Measurements from ENCODE around the gene ADM2.
A peak's percentile ranks its signal among the peaks of the same experiment; 100 is the strongest.
"Not testable (repeated sequence)": the region's sequence is repeated elsewhere in the genome, so short reads cannot be mapped to it uniquely, and the experiment has no call there.

The ADM2 gene, protein sequence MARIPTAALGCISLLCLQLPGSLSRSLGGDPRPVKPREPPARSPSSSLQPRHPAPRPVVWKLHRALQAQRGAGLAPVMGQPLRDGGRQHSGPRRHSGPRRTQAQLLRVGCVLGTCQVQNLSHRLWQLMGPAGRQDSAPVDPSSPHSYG

DNA sequence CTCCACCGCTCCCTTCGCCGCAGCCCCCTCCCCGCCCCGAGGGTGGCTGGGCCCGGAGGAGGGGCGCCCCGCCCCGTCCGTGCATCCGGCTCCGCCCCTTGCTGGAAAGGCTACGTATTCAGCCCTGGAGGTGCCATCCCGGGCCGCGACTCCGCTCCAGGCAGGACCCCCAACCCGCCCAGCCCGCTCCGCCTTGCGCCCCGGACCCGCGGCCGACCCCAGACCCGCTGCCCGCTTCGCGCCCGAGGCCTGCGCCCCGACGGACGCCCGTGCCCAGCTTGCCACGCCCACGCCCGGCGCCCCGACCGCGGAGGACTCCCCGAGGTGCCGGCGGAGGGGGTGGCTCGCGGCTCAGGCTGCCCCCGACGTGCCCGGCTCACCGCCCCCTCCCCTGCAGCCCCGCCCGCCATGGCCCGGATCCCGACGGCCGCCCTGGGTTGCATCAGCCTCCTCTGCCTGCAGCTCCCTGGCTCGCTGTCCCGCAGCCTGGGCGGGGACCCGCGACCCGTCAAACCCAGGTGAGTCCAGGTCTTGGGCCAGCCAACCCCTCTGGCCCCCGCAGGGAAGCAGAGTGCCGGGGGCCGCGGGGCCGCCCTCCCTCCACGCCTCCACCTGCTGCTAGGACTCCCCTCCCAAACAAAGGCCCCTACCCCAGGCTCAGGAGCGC lies at the start of gene ADM2:
TSS of gene ADM2 (plus strand) at position 104 of the 667 bp plus-strand sequence. CDS start at position 409, 305 bp downstream.
- DNase-seq (ENCODE audit: low read depth in 2 of 2), result peak in 1 of 2 experiments; percentile 47

DNA sequence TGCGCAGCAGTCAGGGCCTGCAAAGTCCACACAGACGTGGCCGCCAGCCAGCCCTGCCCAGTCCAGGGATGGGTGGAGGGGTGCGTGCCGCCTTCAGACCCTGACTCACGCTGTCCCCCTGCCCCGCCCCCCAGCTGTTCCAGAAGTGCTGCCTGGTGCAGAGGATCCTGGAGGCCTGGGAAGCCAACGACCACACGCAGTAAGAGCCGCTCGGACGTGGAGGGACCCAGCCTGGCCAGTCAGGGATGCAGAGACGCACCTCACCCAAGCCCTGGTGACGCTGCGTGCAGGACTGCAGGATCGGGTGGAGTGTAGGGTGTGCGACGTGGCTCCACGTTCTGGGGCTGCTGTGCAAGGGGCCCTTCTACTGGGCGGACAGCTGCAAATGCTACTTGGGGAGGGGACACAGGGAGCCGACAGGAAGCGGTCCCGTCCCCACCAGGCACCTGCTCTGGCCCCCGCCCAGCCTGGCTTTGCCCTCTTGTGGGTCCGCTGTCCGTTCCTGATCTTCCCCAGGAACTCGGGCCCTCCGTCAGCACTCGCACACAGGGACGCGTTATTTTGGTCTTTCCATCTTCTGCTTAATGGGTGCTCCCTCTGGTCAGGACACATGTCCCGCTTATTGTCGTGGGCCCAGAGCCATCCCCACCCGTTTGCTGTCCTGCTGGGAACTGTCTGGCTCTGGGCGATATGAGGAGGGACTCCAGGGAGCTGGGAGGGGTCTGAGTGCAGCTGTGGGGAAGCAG lies 49.0 kb upstream of the ADM2 start:
- no peak for DNase-seq (ENCODE audit: low read depth in 2 of 2)

DNA sequence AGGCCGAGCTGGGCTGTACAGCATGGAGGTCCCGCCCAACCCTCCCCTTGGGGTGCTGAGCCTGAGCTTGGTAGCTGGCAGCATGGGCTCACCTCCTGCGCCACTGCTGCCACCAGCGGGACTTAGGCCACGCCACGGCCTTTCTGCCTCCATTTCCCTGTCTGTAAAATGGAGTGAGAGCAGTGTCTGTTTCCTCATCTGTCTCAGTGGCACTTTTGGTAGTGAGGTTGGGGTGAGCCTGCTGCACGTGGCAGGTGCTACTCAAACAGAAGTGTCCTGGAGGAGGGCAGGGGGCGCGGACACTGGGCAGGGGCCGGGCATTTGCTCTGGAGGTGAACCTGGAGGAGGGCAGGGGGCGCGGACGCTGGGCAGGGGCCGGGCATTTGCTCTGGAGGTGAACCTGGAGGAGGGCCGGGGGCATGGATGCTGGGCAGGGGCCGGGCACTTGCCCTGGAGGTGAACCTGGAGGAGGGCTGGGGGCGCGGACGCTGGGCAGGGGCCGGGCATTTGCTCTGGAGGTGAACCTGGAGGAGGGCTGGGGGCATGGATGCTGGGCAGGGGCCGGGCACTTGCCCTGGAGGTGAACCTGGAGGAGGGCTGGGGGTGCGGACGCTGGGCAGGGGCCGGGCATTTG lies 48.3 kb upstream of the ADM2 start:
- not testable (repeated sequence) for DNase-seq (ENCODE audit: low read depth in 2 of 2)

DNA sequence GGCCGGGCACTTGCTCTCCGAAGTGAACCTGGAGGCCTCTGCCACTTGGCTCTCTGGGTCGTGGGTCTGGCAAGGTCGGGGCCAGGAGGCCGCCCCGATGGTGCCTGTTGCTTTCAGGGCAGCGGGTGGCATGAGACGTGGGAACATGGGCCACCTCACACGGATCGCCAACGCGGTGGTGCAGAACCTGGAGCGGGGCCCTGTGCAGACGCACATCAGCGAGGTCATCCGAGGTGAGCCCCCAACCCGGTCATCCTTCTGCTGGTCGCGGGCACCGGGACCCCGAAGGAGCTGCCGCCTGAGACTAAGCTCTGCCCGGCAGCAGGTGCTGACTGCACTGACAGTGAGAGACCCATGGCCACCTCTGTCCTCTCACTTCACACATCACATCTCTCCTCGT lies 46.5 kb upstream of the ADM2 start:
- no peak for DNase-seq (ENCODE audit: low read depth in 2 of 2)

DNA sequence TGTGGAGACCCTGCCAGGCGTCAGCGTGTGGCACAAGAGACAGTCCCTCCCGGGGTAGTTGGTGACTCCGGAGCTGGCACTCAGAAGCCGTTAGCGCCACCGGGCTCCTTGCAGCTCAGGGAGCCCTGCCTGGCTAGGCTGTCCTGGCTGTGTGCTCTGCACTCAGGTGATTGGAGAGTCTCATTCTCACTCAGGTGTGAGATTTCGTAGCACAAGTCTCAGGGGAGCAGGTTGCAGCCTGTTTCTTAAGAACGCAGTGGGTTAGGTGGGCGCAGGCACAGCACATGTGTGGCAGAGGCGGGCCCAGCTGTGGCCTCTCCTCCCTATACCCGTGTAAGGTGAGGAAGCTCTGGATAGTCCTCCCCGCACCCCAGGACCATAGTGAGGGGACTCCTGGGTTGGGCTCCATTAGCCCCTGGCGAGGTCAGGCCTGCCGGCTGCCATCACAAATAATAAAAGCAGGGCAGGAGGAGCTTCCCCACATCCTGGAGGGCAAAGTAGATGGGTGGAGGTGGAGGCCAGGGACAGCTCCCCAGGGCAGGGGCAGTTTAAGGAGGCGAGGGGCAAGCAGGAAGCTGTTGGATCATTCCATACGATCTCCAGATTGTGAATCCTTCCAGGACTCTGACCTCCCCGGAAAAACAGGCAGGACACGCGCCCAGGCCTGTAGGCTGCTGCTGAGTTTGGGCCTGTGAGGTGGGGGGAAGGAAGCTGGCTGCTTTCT lies 45.9 kb upstream of the ADM2 start:
- no peak for DNase-seq (ENCODE audit: low read depth in 2 of 2)

DNA sequence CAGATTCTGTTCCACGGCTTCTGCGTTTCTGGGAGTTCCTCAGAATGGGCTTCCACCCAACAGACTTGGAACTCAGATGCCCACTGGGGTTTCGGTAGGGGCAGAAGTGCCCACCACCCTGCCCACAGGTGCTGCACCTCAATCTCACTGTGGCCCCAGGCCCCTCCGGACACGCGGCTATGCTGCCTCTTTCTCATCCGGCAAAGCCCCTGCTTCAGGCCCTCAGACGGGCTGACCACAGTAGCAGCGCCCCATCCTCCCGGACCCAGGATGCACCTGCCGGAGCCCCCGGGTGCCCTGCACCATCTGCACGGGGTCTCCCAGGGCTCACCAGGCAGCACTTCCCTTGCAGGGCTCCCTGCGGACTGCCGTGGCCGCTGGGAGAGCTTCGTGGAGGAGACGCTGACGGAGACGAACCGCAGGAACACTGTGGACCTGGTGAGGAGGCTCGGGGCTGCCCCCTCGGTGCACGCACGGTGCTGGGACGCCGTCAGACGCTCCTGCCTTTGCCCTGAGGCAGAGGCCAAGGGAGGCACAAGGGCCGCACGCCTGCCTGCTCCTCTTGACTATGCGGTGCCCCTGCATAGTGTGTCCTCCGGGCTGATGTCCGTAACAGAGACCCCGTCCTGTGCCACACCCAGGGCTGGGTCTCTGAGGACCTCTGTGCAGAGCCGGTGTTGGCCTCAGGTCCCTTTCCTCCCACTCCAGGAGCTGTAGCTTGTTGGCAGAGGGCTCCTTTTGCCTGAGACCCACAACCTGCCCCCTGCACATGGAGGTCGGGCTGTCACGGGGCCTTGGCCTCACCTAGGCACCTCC lies 45.1 kb upstream of the ADM2 start:
- DNase-seq (ENCODE audit: low read depth in 2 of 2), result no peak

DNA sequence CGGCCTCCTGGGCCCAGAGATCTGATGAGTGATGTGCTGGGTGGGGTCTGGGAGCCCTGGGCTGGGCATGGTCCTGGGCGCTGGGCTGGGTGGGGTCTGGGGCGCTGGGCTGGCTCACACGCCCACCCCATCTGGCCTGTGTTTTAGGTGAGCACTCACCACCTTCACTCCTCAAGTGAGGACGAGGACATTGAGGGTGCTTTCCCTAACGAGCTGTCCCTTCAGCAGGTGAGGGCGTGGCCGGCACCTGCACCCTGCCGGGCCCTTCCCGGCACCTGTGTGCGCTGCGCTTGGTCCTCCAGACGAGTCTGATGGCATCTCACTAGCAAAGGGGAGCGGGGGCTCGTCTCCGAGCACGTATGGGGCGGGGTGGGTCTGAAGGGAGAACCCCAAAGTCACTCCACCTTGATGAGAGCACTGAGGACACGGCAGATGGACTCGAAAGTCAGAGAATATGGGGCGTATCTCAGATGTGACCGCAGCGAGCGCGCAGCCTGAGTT lies 44.5 kb upstream of the ADM2 start:
- DNase-seq (ENCODE audit: low read depth in 2 of 2), result no peak

DNA sequence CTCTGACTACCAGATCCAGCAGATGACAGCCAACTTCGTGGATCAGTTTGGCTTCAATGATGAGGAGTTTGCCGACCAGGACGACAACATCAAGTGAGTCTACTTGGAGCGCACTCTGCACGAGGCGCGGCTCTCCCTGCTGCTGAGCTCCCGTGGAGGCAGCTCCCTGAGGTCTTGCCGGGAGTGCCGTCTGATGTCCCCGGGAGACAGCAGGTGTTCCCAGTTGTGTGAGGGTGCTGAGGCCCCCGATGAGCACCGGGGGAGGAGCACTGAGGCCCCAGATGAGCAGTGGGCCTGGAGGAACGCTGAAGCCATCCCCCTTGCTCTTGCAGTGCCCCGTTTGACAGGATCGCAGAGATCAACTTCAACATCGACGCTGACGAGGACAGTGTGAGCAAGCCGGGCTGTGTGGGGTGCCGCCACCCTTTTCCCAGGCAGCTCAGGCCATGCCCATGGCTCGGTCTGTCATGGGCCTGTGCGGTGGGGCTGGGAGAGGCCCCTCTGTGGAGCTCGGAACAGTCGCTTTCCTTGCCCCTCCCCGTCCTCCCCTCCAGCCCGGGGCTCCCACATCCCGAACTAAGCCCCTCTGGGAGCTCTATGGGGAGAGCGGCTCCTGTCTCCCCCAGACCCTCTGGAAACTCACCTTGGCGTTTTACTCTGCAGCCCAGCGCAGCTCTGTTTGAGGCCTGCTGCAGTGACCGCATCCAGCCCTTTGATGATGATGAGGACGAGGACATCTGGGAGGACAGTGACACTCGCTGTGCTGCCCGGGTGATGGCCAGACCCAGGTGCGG lies 43.6 kb upstream of the ADM2 start:
- DNase-seq (ENCODE audit: low read depth in 2 of 2), result no peak

DNA sequence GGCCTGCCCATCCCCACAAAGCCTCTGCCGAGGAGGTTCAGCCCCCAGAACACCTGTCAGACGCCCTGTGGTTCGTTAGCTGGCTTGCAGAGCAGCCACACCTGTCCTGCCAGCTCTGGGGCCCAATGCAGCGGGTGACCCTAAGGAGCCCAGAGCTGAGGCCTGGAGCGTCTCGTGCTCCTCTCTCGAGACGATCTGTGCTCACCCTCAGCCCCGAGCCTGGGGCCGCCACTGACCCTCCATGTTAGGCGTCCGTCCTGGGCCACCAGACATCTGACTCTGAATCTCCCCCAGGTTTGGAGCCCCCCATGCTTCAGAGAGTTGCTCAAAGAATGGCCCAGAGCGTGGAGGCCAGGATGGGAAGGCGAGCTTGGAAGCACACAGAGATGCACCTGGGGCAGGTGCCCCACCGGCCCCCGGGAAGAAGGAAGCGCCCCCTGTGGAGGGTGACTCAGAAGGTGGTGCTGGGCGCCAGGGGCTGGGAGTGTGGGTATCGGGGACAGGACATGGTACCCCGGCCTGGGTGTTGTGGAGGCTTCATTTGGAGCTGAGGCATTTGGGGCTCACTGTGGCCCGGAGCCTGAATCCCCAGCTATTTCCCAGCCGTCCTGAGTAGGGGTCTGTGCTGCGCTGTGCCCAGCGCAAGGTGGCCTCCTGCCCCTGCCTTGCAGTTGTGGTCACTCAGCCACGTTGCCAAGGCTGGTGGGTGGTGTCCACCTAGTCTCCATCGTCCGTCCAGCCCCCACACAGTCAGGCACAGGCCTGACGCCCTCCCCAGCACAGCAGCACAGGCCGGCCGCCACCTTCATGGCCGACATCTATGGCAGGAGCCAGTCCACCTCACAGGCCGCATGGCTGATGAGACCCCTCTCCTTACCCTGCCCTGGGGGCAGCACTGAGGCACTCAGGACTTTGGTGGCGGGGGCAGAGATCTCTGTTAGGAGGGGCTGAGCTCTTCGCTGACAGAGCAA lies 42.8 kb upstream of the ADM2 start:
- no peak for DNase-seq (ENCODE audit: low read depth in 2 of 2)

DNA sequence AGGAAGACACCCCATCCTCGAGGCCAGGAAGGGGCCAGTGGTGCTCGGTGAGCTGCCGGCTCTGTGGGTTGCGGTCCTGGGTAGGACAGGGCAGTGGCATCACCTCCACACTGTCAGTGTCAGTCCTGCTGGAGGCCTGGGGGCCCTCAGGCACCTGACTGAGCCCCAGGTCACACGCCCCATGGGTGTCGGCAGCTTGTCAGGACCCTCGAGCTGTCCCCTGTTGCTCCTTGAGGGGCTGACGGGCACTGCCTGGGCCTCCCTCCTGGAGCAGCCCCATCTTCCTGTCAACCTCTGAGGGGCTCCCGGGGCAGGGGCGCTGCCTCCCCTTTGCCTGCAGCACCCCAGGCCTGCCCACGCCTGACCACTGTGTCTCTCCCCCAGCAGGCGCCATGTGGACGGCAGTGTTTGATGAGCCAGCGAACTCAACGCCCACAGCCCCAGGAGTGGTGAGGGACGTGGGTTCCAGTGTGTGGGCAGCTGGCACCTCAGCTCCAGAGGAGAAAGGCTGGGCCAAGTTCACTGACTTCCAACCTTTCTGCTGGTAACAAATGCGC lies 42.0 kb upstream of the ADM2 start:
- no peak for DNase-seq (ENCODE audit: low read depth in 2 of 2)

DNA sequence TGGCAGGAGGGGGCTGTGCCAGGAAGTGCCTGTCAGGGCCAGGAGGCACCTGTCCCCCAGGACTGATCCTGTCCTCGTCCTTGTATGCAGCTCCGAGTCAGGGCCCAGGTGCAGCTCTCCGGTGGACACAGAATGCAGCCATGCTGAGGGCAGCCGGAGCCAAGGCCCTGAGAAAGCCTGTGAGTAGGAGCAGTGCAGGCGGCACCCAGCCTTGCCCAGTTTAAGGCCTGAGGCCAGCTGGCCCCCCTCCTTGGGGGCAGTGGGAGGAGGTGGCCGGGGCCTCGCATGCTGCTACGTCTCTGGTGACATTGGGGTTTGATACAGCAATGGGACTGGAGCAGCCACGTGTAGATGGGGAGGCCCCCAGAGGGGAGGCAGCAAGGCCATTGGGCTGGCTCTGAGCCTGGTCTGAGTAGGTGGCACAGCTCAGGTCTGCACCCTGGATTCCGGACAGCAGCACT lies 41.4 kb upstream of the ADM2 start:
- no peak for DNase-seq (ENCODE audit: low read depth in 2 of 2)

DNA sequence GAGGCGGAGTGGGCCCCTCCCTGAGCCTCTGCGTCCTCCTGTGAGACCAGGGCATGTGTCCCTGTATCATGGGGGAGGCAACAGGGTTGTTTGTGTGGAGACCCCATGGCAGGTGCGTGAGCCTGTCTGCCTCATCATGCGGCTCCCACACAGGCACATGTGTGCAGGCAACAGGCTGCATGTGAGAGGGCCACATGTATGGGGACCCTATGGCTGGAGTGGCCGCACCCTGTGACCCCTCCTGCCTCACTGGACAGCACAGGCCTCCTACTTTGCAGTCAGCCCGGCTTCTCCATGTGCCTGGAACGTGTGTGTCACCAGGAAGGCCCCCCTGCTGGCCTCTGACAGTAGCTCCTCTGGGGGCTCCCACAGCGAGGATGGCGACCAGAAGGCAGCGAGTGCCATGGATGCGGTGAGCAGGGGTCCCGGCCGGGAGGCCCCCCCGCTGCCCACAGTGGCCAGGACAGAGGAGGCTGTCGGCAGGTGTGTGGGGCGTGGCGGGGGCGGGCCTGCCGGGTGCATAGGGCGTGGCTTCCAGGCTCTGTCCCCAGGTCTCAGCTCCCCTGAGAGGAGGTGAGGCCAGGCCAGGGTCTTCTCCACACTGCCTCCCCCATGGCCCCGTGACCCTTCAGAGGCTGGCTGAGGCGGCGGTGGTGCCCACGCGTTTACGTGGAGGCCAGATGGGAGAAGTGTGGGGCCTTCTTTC lies 40.6 kb upstream of the ADM2 start:
- no peak for DNase-seq (ENCODE audit: low read depth in 2 of 2)

DNA sequence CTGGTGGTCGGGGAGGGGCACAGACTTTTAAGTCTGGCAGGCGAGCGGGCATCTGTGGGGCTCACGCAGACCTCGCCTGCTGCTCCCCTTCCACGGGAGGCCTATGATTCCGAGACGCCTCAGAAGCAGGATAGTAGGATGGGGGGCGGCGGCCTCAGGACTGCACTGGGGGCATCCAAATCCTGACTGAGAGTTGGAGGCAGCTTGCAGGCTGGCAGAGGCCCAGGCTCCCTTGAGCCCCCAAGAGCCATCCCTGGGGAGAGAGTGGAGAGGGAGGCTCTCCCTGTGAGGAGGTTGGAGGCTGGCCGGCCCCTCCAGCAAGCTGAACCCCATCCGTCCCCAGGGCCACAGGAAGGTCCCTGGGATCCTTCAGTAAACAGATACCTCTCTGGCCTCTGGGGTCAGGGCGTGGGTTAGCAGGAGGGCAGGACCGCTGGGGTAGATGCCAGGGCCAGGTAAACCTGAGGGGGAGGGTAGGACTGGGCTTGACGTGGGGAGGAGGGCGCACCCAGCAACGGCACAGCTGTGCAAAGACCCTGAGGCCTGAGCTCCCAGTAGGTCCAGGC lies 39.8 kb upstream of the ADM2 start:
- no peak for DNase-seq (ENCODE audit: low read depth in 2 of 2)

DNA sequence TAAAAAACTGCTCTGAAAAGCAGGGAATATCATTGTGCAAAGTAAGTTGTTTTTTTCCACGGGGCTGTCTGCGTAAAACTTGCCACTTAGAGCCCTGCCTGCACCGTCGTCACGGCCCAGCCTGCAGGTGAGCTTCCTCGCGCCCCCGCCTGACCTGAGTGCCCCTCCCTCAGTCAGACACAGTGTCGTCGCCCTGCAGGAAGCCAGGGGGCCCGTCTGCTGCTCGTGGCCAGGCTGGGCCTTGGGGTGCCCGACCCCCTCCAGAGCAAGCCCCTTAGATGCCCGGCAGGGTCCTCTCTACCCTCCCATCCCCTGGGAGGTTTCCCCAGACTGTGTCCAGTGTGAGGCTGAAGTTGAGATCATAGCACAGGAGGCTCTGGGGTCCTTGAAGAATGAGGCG lies 38.1 kb upstream of the ADM2 start:
- DNase-seq (ENCODE audit: low read depth in 2 of 2), result no peak

DNA sequence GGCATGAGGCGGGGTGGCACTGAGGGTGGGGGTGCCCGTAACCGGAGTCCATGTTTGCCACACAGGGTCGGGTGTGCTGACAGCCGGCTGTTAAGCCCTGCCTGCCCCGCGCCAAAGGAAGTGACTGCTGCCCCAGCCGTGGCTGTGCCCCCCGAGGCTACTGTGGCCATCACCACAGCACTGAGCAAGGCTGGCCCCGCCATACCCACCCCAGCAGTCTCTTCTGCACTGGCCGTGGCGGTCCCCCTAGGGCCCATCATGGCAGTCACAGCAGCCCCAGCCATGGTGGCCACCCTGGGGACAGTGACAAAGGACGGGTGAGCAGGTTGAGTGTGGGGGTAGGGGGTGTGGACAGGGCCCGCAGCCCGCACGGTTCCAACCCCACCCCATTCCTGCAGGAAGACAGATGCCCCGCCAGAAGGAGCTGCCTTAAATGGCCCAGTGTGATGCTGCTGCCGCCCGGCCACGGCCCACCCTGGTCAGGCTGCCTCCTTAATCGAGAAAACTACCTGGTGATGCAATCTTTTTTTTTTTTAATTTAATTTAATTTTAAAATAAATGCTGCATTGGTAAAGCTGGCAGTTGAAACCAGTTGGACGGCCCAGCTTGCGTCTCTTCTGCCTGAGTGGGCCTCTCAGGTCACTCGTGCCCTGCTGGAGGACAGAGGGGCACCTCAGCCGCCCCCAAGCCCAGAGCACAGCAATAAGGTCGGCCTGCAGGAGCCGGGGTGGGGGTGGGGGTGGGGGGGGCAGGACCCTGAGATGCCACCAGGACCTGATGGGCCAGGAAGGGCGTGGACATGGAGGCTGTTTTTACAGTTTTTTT lies 37.3 kb upstream of the ADM2 start:
- DNase-seq (ENCODE audit: low read depth in 2 of 2), result no peak

DNA sequence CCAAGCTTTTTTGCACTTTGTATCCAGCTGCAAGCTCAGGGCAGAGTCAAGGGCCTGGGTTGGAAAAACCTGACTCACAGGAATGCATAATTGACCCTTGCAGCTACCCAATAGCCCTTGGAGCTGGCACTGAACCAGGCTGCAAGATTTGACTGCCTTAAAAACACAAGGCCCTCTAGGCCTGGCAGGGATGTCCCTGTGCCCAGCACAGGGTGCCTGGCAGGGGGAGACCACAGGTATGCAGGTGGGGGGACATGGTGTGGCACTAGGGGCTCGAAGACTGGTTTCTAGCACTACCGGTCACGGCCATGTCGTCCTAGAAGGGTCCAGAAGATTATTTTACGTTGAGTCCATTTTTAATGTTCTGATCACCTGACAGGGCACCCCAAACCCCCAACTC lies 36.7 kb upstream of the ADM2 start:
- DNase-seq (ENCODE audit: low read depth in 2 of 2), result no peak
